Measurements from ENCODE around the gene DGKG. TPM values are rescaled to one million over a fixed set of nuclear protein-coding genes. Genes with fewer than 3 reads are reported as not detected.
A peak's percentile ranks its signal among the peaks of the same experiment; 100 is the strongest.

DGKG gene
- total and polyA plus RNA-seq, 9 of the 15 experiments (the other 6 are each of a cell fraction or from before 2014, with no cell fraction given), result 0.01 to 0.36 (median 0.15) TPM

DNA sequence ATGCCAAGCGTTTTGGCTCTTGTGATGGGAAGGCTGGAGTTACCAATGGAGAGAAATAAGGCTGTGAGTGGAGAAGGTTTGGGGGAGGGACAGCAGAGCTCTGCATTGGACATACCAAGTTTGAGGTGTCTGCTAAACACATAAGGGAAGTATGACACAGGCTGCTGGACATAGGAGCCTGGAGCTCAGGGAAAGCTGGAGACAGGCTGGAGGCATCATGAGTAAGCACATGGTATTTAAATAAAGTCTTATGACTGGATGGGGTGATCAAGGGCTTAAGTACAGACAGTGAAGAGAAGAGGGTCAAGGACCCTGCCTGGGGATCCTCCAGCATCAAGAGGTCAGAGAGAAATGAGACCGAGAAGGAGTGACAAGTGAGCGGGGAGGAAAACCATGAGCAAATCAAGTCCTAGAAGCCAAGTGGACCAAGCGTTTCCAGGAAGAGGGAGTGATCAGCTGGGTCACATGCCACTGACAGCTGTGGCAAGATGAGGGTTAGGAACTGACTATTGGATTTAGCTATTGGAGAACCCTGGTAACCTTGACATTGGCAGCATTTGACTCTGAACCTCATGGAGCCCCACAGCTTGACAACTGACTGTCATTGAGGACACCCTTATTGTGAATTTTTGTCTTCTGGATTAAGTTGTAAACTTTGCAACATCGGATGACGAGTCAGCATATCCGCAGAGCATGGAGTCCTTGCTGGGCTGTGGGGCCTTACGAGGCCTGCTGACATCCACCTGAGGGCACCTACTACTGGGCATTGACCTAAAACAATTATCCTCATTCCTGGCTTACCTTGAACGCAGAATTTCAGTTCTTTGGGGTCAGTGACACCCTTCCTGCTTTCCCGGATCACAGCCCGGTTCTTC is 174.4 kb downstream of the DGKG start:
- FAIRE-seq (no peak), ATAC-seq (no peak), DNase-seq (ENCODE audit: extremely low read depth in 1 of 4, low spot score in 3 of 4) (no peak)
- no peaks in the 10 kb centered on the region for H4K20me1 ChIP-seq (replicated peaks; ENCODE audit: control insufficient read depth, insufficient read depth, low read length)
- H3K9me3 ChIP-seq (replicated peaks; ENCODE audit: control insufficient read depth, insufficient read depth, low read depth, low read length), result no peaks in the 10 kb centered on the region
- peaks cover 22 to 27% of the 10 kb centered on the region in 2 experiments; a peak in 4 of 5 replicates for H3K27me3 ChIP-seq (ENCODE audit: control insufficient read depth in 2 of 2, insufficient read depth in 2 of 2, low read length in 2 of 2)
- no TSS peak for BruUV-seq (replicated peaks)
- no peak overlapping the region for H3K4me2 ChIP-seq (ENCODE audit: insufficient read depth, low read length)
- no peak overlapping the region for H3K4me3 ChIP-seq
- ChIA-PET CTCF (ENCODE audit: low intra/inter-chr PET ratio) (no interaction called here), POLR2A (interaction anchor here (0.6 to 2.1 kb wide), 4 partner anchors 9 to 72 kb away, joined by 3 to 6 read pairs (median 4); no protein-coding TSS in a partner anchor)
- H3K9me1 ChIP-seq (ENCODE audit: control insufficient read depth, insufficient read depth, low read length), result no peaks in the 10 kb centered on the region
- peak; percentile 52; the same call in 1 of the 2 replicates for TF ChIP-seq MAFG (tag; conservative IDR thresholded peaks at IDR 0.05)
- TF ChIP-seq C11orf30 (IDR thresholded peaks at IDR 0.05; ENCODE audit: low read depth), result peak; percentile 14; the same call in 1 of the 2 replicates
- TF ChIP-seq MIER1 (IDR thresholded peaks at IDR 0.05; ENCODE audit: low read depth), result no peak
- TF ChIP-seq ZNF316 (IDR thresholded peaks at IDR 0.05), result 0 out of 2 replicates have a peak, but pooled peaks have one; percentile 30
- H3K79me2 ChIP-seq (ENCODE audit: control insufficient read depth, insufficient read depth, low read length), result no peaks in the 10 kb centered on the region
- H3K27ac ChIP-seq (ENCODE audit: extremely low read depth, low read depth, low read length), result no peak overlapping the region
- intact Hi-C loops (cut with micrococcal nuclease), result no loop called here
- H3K9ac ChIP-seq (ENCODE audit: insufficient read depth in 1 of 2, low read depth in 2 of 2, low read length in 2 of 2), result no peak overlapping the region
- under 1% methylated on average over 11 of the region's 11 CpGs for WGBS (ENCODE audit: insufficient coverage, low coverage, missing lambda C conversion rate)
- in situ Hi-C loops (cut with MboI), result no loop called here
- no peaks in the 10 kb centered on the region for H3K36me3 ChIP-seq (ENCODE audit: control insufficient read depth, insufficient read depth, low read length)
- no peak overlapping the region for H2AFZ ChIP-seq (ENCODE audit: low read depth, low read length)
- no peaks in the 10 kb centered on the region; a peak in 2 of 5 replicates for H3K4me1 ChIP-seq (replicated peaks in 1 of 2; ENCODE audit: control insufficient read depth in 2 of 2, insufficient read depth in 2 of 2, low read length in 2 of 2)
